ENCODE results near the gene OTULINL. TPM values are rescaled to one million over a fixed set of nuclear protein-coding genes. Genes with fewer than 3 reads are reported as not detected.

Gene OTULINL
- 11.4 to 15.9 TPM (median 13.0 TPM) in 5 replicates for total RNA-seq (2022; extraction: Qiagen RNA extraction; ENCODE audit: low read depth)

GRCh38 chr5:14581106-14581890, at the start of gene OTULINL:
OTULINL (plus strand) TSS chr5:14581792; CDS start chr5:14581895, 103 bp downstream.

Other genes with a start within 250 kb of the OTULINL start
- gene OTULIN, start 82.9 kb downstream of the OTULINL start, total RNA-seq (2022; extraction: Qiagen RNA extraction; ENCODE audit: low read depth) = 18.0 to 25.0 TPM (median 20.2 TPM) in 5 replicates

Data from A549 treated with GW870086 at 1 μM for 4 hours (cell line).